ENCODE results near the gene ZNF512.

The ZNF512 gene

GRCh38 chr2:27640722-27641245, 57.9 kb downstream of the ZNF512 start:
- TF ChIP-seq CTCF (IDR thresholded peaks at IDR 0.05; ENCODE audit: borderline replicate concordance, insufficient read depth, low read depth, low read length) = no peak

DNA sequence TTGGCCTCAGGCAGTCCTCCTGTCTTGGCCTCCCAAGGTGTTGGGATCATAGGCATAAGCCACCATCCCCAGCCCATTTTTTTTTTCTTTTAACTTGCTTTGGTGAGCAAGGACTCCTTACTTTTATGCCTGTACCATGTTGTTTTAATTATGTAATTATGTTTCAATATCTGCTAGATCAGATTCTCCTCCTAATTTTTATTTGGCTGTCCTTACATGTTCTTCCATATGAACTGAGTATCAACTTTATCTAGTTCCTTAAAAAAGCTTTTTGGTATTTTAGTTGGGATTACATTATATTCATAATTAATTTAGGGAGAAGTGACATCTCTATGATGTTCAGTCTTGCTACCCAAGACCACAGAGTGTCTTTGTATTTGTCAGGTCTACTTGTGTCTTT, 62.4 kb downstream of the ZNF512 start:
- TF ChIP-seq CTCF (IDR thresholded peaks at IDR 0.05; ENCODE audit: borderline replicate concordance, insufficient read depth, low read depth, low read length) = no peak
- no peak overlapping the region for H3K4me3 ChIP-seq (ENCODE audit: low read depth, low read length)

More at GRCh38 chr2:27640722-27641245, 57.9 kb downstream of the ZNF512 start:
- H3K4me3 ChIP-seq (ENCODE audit: low read depth, low read length) = no peak overlapping the region

GRCh38 chr2:27647289-27647688, 64.4 kb downstream of the ZNF512 start:
- H3K4me3 ChIP-seq (ENCODE audit: low read depth, low read length) = no peak overlapping the region
- no peak for TF ChIP-seq CTCF (IDR thresholded peaks at IDR 0.05; ENCODE audit: borderline replicate concordance, insufficient read depth, low read depth, low read length)

- H3K4me3 ChIP-seq (ENCODE audit: low read depth, low read length) = no peak overlapping the region
- no peak for TF ChIP-seq CTCF (IDR thresholded peaks at IDR 0.05; ENCODE audit: borderline replicate concordance, insufficient read depth, low read depth, low read length)
Measured at GRCh38 chr2:27647737-27648136, 64.9 kb downstream of the ZNF512 start.

DNA sequence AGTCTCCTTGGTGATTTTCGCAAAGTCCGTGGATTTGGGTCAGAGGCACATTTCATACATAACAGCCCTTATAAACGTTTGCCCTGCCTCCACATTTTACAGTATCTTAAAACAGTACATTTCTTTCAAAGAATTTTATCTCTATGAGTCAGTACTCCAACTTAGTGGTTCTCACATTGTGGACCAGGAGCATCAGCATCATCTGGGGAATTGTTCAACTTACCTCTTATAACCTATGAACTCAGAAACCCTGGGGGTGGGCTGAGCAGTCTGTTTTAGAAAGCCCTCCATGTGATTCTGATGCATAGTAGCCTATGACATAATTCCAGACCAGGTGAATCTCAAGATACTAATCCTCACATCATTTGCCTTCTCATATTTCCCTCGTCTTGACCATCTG, 68.2 kb downstream of the ZNF512 start:
- H3K4me3 ChIP-seq (ENCODE audit: low read depth, low read length) = no peak overlapping the region
- TF ChIP-seq CTCF (IDR thresholded peaks at IDR 0.05; ENCODE audit: borderline replicate concordance, insufficient read depth, low read depth, low read length) = no peak

GRCh38 chr2:27652341-27652740, 69.5 kb downstream of the ZNF512 start:
- H3K4me3 ChIP-seq (ENCODE audit: low read depth, low read length) = no peak overlapping the region
- TF ChIP-seq CTCF (IDR thresholded peaks at IDR 0.05; ENCODE audit: borderline replicate concordance, insufficient read depth, low read depth, low read length) = no peak

- no peak for TF ChIP-seq CTCF (IDR thresholded peaks at IDR 0.05; ENCODE audit: borderline replicate concordance, insufficient read depth, low read depth, low read length)
- H3K4me3 ChIP-seq (ENCODE audit: low read depth, low read length) = no peak overlapping the region
Measured at GRCh38 chr2:27652790-27653189, 69.9 kb downstream of the ZNF512 start.

All from GM12875 (cell line).